Measurements from ENCODE around the gene NBPF8.
"Not testable (repeated sequence)": the region's sequence is repeated elsewhere in the genome, so short reads cannot be mapped to it uniquely, and the experiment has no call there.

DNA sequence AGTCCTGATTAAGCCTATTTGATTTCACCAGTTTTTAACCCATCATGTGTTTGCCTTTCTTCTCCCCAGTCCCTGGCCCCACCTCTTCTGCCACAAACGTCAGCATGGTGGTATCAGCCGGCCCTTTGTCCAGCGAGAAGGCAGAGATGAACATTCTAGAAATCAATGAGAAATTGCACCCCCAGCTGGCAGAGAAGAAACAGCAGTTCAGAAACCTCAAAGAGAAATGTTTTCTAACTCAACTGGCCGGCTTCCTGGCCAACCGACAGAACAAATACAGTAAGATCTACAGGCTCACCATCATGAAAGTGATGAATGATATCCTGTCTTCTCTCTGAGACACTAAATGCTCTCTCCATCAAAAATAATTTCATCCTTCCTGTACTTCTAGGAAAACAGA, 34.3 kb downstream of the NBPF8 start:
- TF ChIP-seq POLR2A (IDR thresholded peaks at IDR 0.05): not testable (repeated sequence)
- TF ChIP-seq, protein P1, sequence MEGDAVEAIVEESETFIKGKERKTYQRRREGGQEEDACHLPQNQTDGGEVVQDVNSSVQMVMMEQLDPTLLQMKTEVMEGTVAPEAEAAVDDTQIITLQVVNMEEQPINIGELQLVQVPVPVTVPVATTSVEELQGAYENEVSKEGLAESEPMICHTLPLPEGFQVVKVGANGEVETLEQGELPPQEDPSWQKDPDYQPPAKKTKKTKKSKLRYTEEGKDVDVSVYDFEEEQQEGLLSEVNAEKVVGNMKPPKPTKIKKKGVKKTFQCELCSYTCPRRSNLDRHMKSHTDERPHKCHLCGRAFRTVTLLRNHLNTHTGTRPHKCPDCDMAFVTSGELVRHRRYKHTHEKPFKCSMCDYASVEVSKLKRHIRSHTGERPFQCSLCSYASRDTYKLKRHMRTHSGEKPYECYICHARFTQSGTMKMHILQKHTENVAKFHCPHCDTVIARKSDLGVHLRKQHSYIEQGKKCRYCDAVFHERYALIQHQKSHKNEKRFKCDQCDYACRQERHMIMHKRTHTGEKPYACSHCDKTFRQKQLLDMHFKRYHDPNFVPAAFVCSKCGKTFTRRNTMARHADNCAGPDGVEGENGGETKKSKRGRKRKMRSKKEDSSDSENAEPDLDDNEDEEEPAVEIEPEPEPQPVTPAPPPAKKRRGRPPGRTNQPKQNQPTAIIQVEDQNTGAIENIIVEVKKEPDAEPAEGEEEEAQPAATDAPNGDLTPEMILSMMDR (IDR thresholded peaks at IDR 0.05): not testable (repeated sequence)
